SH-SY5Y (cell line): Measurements from ENCODE around the gene ODF2L.

Experiments
- GATA2 ChIP-seq: IDR thresholded peaks from 2 replicates; pipeline ENCODE4 v1.6.1; 2011; ENCODE audit warnings: mild to moderate bottlenecking, low read depth, low read length
- GATA3 ChIP-seq: IDR thresholded peaks from 2 replicates; pipeline ENCODE4 v1.6.1; 2011; ENCODE audit warnings: low read depth, mild to moderate bottlenecking, low read length, moderate library complexity

ODF2L gene

DNA sequence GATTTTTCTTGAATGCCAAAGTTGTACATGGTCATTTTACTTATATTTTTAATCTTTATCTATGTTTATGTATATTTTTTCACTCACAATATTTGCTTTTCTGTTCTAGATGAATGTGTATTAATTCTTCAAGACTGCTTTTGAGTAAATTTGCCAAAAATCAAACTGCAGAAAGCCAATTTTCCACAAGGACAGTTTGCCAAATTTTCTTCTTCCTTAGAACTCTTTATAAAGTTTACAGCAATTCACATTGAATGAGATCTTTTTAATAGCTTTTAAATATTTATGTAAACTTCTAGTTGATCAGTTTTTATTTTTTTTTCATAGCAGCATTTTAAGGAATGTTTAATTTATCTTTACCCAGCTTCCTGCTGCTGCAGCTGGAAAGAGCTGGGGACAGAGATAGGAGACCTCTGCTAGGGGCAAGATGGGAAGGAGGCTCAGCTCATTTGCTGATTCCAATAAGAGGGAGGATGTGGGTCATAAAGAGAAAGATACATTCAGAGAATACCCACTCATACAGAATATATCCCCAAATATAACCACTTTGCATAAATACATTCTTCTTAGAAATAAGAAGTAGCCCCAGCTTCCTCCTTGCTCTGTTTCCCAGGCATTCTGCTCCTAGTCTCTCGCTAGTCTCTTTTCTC, 93.0 kb downstream of the ODF2L start:
- TF ChIP-seq GATA2 = no peak
- no peak for TF ChIP-seq GATA3
